Bronchial epithelial cell (primary cell): Measurements from ENCODE around the gene PCNX2. TPM values are rescaled to one million over a fixed set of nuclear protein-coding genes. Genes with fewer than 3 reads are reported as not detected.

Experiments used
- DNase-seq: peaks from one replicate; pipeline ENCODE4 v3.0.0-alpha.2; 2010; ENCODE audit warnings: low read depth
- FAIRE-seq: peaks from 2 replicates; lab custom pipeline; 2011; peaks lifted over from hg19 to GRCh38; lab: Jason Lieb, UNC
- H3K27me3 ChIP-seq: 2 replicates; pipeline ENCODE4 v1.5.1; 2011; ENCODE audit warnings: low read length; ENCODE audit not compliant: control insufficient read depth, insufficient read depth
- H3K36me3 ChIP-seq: 2 replicates; pipeline ENCODE4 v1.5.1; 2011; ENCODE audit warnings: low read length; ENCODE audit not compliant: control insufficient read depth, insufficient read depth
- H3K4me3 ChIP-seq: 2 replicates; pipeline ENCODE4 v1.5.1; 2011; ENCODE audit warnings: mild to moderate bottlenecking, low read depth, low read length, control low read depth
- CTCF ChIP-seq: IDR thresholded peaks from 2 replicates; pipeline ENCODE4 v1.5.1; 2011; ENCODE audit warnings: mild to moderate bottlenecking, moderate library complexity, low read length, control low read depth, inconsistent platforms; ENCODE audit not compliant: insufficient read depth, severe bottlenecking
- total RNA-seq: library from RNA; depleted of rRNA; stranded (reverse); fragments of >200 nt; gene quantifications from 2 replicates; pipeline ENCODE4 v1.2.1, GENCODE V29; 2014

PCNX2 gene
- total RNA-seq, 1 donor from 2014 or later = 30.3 TPM

GRCh38 chr1:233024199-233024598 is 271.3 kb downstream of the PCNX2 start:
- DNase-seq (no peak), FAIRE-seq (no peak)
- peaks cover 2% of the 10 kb centered on the region for H3K36me3 ChIP-seq
- no peak for TF ChIP-seq CTCF
- H3K27me3 ChIP-seq = no peaks in the 10 kb centered on the region
- H3K4me3 ChIP-seq = no peak overlapping the region

GRCh38 chr1:233022246-233022645 is 273.3 kb downstream of the PCNX2 start:
- Histone ChIP-seq H3K27me3 (no peaks in the 10 kb centered on the region), H3K36me3 (peaks cover 2% of the 10 kb centered on the region), H3K4me3 (no peak overlapping the region)
- FAIRE-seq = no peak
- no peak for TF ChIP-seq CTCF
- no peak for DNase-seq

DNA sequence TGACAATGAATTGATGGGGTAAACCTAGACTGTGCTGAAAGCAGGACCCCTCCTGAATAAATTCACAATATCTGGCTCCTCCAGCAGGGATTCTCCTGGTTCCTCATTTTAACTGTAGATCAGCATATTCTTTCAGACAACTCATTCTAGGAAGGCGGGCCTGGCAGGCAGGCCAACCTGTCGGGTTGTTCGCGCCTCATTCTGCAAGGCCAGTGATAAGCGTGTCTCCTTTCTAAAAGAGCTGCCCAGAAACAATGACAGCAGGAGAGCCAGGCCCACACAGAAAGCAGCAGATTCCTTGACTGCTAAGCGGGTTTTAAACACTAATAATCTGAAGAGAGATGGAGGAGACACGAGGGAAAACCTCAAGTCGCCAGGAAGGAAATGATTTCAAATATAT is 275.1 kb downstream of the PCNX2 start:
- H3K4me3 ChIP-seq = no peak overlapping the region
- H3K27me3 ChIP-seq = no peaks in the 10 kb centered on the region
- H3K36me3 ChIP-seq = peaks cover 2% of the 10 kb centered on the region
- FAIRE-seq (no peak), DNase-seq (no peak)
- no peak for TF ChIP-seq CTCF

GRCh38 chr1:233019778-233020325 is 275.7 kb downstream of the PCNX2 start:
- Histone ChIP-seq H3K27me3 (no peaks in the 10 kb centered on the region), H3K36me3 (peaks cover 2% of the 10 kb centered on the region), H3K4me3 (no peak overlapping the region)
- TF ChIP-seq CTCF = no peak
- DNase-seq = no peak
- FAIRE-seq = no peak

GRCh38 chr1:233019083-233019482 is 276.4 kb downstream of the PCNX2 start:
- FAIRE-seq = no peak
- TF ChIP-seq CTCF = no peak
- peaks cover 3% of the 10 kb centered on the region for H3K36me3 ChIP-seq
- H3K27me3 ChIP-seq = no peaks in the 10 kb centered on the region
- DNase-seq = no peak
- no peak overlapping the region for H3K4me3 ChIP-seq

DNA sequence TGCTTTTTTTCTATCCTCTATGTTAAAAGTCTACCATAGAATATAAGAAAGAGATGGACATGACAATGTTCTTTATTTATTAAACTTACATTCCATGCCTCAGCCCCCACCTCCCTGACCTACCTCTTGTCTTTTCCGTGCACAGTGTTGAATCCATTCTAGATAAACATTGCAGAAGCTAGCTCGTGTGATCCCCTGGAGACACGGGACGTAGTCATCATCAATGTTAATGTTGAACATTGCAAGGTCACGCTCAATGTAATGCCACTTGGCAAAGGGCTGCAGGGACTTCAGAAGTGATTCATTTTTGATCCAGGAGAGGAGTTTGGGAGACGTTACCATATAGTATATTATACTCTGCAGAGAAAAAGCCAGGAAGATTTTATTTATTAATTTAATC is 278.7 kb downstream of the PCNX2 start:
- FAIRE-seq = no peak
- H3K4me3 ChIP-seq = no peak overlapping the region
- peaks cover 2% of the 10 kb centered on the region for H3K36me3 ChIP-seq
- TF ChIP-seq CTCF = no peak
- DNase-seq = no peak
- no peaks in the 10 kb centered on the region for H3K27me3 ChIP-seq
